MM.1S (cell line): ENCODE results near the gene UBE2L6.

ENCODE experiments used
- DNase-seq: peaks from one replicate; pipeline ENCODE4 v3.0.0-alpha.2; 2015
- H2AFZ ChIP-seq: fragments of 300-600 bp; sonication (generic); 2 replicates; pipeline ENCODE4 v1.6.0; 2016; ENCODE audit warnings: antibody characterized with exemption, low read length
- H3F3A ChIP-seq: fragments of 300-600 bp; sonication (generic); 2 replicates; pipeline ENCODE4 v1.6.1; 2016; ENCODE audit warnings: mild to moderate bottlenecking, antibody characterized with exemption, low read length, moderate library complexity, mixed read lengths; ENCODE audit not compliant: insufficient read depth
- H3K27ac ChIP-seq: fragments of 300-600 bp; sonication (generic); 2 replicates; pipeline ENCODE4 v1.5.1; 2016; ENCODE audit warnings: mild to moderate bottlenecking, low read length
- H3K27me3 ChIP-seq: fragments of 300-600 bp; sonication (generic); replicated peaks from 2 replicates; pipeline ENCODE4 v1.6.0; 2016; ENCODE audit warnings: low read length; ENCODE audit not compliant: insufficient read depth
- H3K36me3 ChIP-seq: fragments of 300-600 bp; sonication (generic); replicated peaks from 2 replicates; pipeline ENCODE4 v1.6.1; 2016; ENCODE audit warnings: mild to moderate bottlenecking, low read length, mixed read lengths; ENCODE audit not compliant: insufficient read depth
- H3K4me1 ChIP-seq: fragments of 300-600 bp; sonication (generic); 2 replicates; pipeline ENCODE4 v1.6.1; 2016; ENCODE audit warnings: low read length, mixed read lengths
- H3K4me2 ChIP-seq: fragments of 300-600 bp; sonication (generic); 2 replicates; pipeline ENCODE4 v1.6.0; 2016; ENCODE audit warnings: low read depth, low read length
- H3K4me3 ChIP-seq: fragments of 300-600 bp; sonication (generic); 2 replicates; pipeline ENCODE4 v1.5.1; 2016; ENCODE audit warnings: low read length, mixed read lengths
- H3K79me2 ChIP-seq: fragments of 300-600 bp; sonication (generic); 2 replicates; pipeline ENCODE4 v1.6.1; 2016; ENCODE audit warnings: mixed run types, low read length, mixed read lengths
- H3K9ac ChIP-seq: fragments of 300-600 bp; sonication (generic); 2 replicates; pipeline ENCODE4 v1.6.1; 2016; ENCODE audit warnings: low read length, mixed read lengths
- H3K9me2 ChIP-seq: fragments of 300-600 bp; sonication (generic); replicated peaks from 2 replicates; pipeline ENCODE4 v1.6.1; 2016; ENCODE audit warnings: mild to moderate bottlenecking, low read length, mixed read lengths; ENCODE audit not compliant: insufficient read depth
- H3K9me3 ChIP-seq: fragments of 300-600 bp; sonication (generic); replicated peaks from 2 replicates; pipeline ENCODE4 v1.6.1; 2016; ENCODE audit warnings: mild to moderate bottlenecking, low read length, mixed read lengths; ENCODE audit not compliant: insufficient read depth
- H4K20me1 ChIP-seq: fragments of 300-600 bp; sonication (generic); 2 replicates; pipeline ENCODE4 v1.6.1; 2016; ENCODE audit warnings: mild to moderate bottlenecking, low read length, moderate library complexity, mixed read lengths; ENCODE audit not compliant: insufficient read depth
- EZH2 ChIP-seq: fragments of 300-600 bp; sonication (generic); optimal IDR thresholded peaks from 2 replicates; pipeline ENCODE3; 2017; ENCODE audit warnings: low read depth, mild to moderate bottlenecking, antibody characterized with exemption, low read length, mixed read lengths
- EZH2phosphoT487 ChIP-seq: fragments of 300-600 bp; sonication (generic); IDR thresholded peaks from 2 replicates; pipeline ENCODE4 v1.6.1; 2018; ENCODE audit warnings: antibody characterized with exemption, low read length
- TF ChIP-seq, protein P1 (sequence below): fragments of 300-600 bp; sonication (generic); IDR thresholded peaks from 2 replicates; pipeline ENCODE4 v1.5.1; 2016; ENCODE audit warnings: antibody characterized with exemption, low read length, mixed read lengths

The UBE2L6 gene

DNA sequence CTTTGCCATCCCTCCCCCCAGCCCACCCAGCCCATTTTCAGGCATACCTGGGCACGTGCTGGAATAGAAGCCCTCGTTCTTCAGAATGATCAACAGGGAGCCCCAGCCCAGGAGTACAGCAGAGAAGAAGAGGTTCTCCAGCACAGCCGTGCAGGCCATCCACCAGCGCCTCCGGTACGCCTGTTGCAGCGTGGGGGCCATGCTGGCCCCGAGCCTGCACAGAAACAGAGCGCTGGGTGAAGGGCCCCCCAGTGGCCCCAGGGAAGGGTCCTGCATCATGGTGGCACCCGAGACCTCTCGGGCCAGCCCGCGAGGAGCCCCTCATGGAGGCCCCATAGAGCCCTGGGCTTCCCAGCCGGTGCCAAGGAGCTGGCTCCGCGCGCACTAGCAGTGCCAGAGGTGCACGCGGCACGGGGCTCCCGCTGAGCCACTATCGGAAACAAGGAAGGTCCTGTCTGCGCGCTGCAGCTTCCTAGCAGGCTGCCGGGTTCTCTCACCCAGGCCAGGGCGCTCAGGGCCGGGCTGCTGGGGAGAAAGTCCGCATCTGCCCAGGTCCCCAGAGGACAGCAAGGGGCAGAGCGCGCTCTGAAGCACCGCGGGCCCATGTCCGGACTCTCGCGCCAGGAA, 53.4 kb downstream of the UBE2L6 start:
- no peak overlapping the region for H3K27ac ChIP-seq
- no peaks in the 10 kb centered on the region for H3K36me3 ChIP-seq
- no peaks in the 10 kb centered on the region for H4K20me1 ChIP-seq
- H3K4me2 ChIP-seq, result peak overlapping the region; percentile 95; the same call in 1 of the 2 replicates
- H3K4me3 ChIP-seq, result peak overlapping the region; percentile 79; the same call in 1 of the 2 replicates
- no peaks in the 10 kb centered on the region; the same call in 1 of the 2 replicates for H3F3A ChIP-seq
- no peaks in the 10 kb centered on the region for H3K4me1 ChIP-seq
- no peaks in the 10 kb centered on the region for H3K9me3 ChIP-seq
- H3K9ac ChIP-seq, result no peak overlapping the region
- H2AFZ ChIP-seq, result peak overlapping the region; percentile 99
- no peaks in the 10 kb centered on the region for H3K9me2 ChIP-seq
- no peaks in the 10 kb centered on the region for H3K79me2 ChIP-seq
- no peak for DNase-seq
- TF ChIP-seq EZH2phosphoT487 (no peak), EZH2 (no peak)
- TF ChIP-seq, protein P1, sequence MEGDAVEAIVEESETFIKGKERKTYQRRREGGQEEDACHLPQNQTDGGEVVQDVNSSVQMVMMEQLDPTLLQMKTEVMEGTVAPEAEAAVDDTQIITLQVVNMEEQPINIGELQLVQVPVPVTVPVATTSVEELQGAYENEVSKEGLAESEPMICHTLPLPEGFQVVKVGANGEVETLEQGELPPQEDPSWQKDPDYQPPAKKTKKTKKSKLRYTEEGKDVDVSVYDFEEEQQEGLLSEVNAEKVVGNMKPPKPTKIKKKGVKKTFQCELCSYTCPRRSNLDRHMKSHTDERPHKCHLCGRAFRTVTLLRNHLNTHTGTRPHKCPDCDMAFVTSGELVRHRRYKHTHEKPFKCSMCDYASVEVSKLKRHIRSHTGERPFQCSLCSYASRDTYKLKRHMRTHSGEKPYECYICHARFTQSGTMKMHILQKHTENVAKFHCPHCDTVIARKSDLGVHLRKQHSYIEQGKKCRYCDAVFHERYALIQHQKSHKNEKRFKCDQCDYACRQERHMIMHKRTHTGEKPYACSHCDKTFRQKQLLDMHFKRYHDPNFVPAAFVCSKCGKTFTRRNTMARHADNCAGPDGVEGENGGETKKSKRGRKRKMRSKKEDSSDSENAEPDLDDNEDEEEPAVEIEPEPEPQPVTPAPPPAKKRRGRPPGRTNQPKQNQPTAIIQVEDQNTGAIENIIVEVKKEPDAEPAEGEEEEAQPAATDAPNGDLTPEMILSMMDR, result no peak
- H3K27me3 ChIP-seq, result no peaks in the 10 kb centered on the region

DNA sequence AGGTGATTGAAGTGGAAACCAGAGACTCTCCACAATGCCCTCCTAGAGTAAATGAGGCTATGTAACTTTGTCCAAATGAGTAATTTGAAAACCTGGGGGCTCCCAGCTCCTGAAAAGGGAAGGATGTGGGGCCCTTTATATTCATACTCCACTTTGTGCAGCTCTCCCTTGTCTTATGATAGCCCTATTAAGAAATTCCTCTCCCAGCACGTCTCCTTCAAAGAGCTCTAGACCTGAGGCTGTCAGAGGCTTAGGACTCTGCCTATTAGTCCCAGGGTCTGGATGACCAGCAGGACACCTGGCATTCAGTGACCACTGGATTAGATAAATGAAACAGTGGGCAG, 54.0 kb downstream of the UBE2L6 start:
- Histone ChIP-seq H3F3A (no peaks in the 10 kb centered on the region; the same call in 1 of the 2 replicates), H3K27ac (no peak overlapping the region), H4K20me1 (no peaks in the 10 kb centered on the region), H2AFZ (no peak overlapping the region), H3K27me3 (no peaks in the 10 kb centered on the region), H3K9me3 (no peaks in the 10 kb centered on the region), H3K36me3 (no peaks in the 10 kb centered on the region), H3K9ac (no peak overlapping the region), H3K9me2 (no peaks in the 10 kb centered on the region), H3K4me1 (no peaks in the 10 kb centered on the region), H3K4me3 (no peak overlapping the region), H3K79me2 (no peaks in the 10 kb centered on the region), H3K4me2 (no peak overlapping the region)
- no peak for DNase-seq
- TF ChIP-seq EZH2, result no peak

DNA sequence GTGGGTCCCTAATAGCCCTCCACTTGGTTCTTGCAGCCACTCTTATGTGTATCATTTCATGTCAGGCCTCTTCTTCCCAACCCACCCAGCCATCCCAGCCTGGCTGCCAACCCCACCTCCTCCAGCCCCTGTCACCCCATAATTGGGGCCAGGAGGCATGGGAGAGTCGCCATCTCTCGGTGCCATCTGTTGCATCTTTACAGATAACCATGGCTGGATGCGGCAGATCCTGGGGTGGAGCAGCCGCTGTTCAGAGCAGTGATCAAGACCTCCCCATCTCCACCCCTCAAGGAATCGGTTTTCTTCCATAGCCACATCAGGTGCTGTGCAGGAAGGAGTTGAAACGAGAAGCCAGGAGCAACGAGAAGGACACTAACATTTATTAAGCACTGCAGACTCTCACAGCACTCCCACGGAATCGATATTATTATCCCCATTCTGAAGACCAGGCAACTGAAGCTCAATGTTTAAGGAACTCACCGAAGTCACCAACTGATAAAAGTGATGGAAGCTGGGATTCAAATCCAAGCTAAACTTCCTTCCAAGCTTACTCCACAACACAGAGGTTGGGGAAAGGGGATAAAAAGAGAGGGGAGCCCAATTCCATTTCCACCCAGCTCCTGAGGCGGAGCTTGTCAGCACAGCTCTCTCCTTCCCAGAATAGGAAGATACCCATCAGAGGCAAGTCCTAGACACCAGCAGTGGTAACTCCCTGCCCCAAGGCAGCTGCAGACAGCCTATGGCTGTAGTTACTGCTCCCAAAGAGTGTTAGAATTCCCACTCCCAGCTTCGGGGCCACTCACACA, 54.6 kb downstream of the UBE2L6 start:
- Histone ChIP-seq H3K9me3 (no peaks in the 10 kb centered on the region), H3K79me2 (no peaks in the 10 kb centered on the region), H3K9me2 (no peaks in the 10 kb centered on the region), H3K27me3 (no peaks in the 10 kb centered on the region), H3K4me2 (no peak overlapping the region), H3K4me1 (no peaks in the 10 kb centered on the region), H3K27ac (no peak overlapping the region), H3K36me3 (no peaks in the 10 kb centered on the region), H3K9ac (no peak overlapping the region), H2AFZ (no peak overlapping the region), H3F3A (no peaks in the 10 kb centered on the region; the same call in 1 of the 2 replicates), H3K4me3 (no peak overlapping the region), H4K20me1 (no peaks in the 10 kb centered on the region)
- DNase-seq, result no peak
- TF ChIP-seq EZH2 (no peak), EZH2phosphoT487 (no peak)
- TF ChIP-seq, protein P1, result no peak
